HepG2 (cell line): ENCODE measurements around the gene QRICH2. TPM values are rescaled to one million over a fixed set of nuclear protein-coding genes. Genes with fewer than 3 reads are reported as not detected.

Source experiments
- ATAC-seq: fragments of 200-7000 bp; cut with Tn5 transposase; 3 replicates; pipeline ENCODE4 v1.9.1; 2020; ENCODE audit warnings: mild to moderate bottlenecking, moderate library complexity
- BruUV-seq: library from RNA; stranded (reverse); fragments of 400-500 nt; replicated peaks from 2 replicates; lab custom pipeline; 2021; lab: Mats Ljungman, UMichigan
- CTCF ChIA-PET: fragments of 300-600 bp; formaldehyde crosslinking; extraction: SDS; loops from one replicate; lab custom pipeline; 2021; ENCODE audit warnings: low total read pairs, inconsistent platforms, low intra/inter-chr PET ratio; lab: Yijun Ruan, JAX
- POLR2A ChIA-PET: fragments of 350-600 bp; sonication (Branson Sonifier 250); formaldehyde crosslinking; loops from one replicate; lab custom pipeline; 2020; ENCODE audit warnings: antibody characterized with exemption, inconsistent platforms; lab: Yijun Ruan, JAX
- DNase-seq: peaks from one replicate; pipeline ENCODE4 v3.0.0-alpha.2; 2015; ENCODE audit warnings: low spot score
- FAIRE-seq: peaks from 3 replicates; lab custom pipeline; 2011; peaks lifted over from hg19 to GRCh38; lab: Jason Lieb, UNC
- H2AFZ ChIP-seq: one replicate; pipeline ENCODE4 v1.6.1; 2011; ENCODE audit warnings: low read length, inconsistent platforms
- H3K27ac ChIP-seq: fragments of 300-600 bp; 3 replicates; pipeline ENCODE4 v1.8.0; 2011; ENCODE audit warnings: mixed run types, mild to moderate bottlenecking, mixed read lengths, low read length, inconsistent platforms; ENCODE audit not compliant: insufficient read depth; ENCODE audit errors: extremely low read length
- H3K27me3 ChIP-seq, 2 experiments: fragments of 200-600 bp in 1 of 2; 2 replicates in 1 of 2; 3 replicates in 1 of 2; pipeline versions ENCODE4 v1.6.0 to v1.8.0; 2011; ENCODE audit warnings: low read length in 2 of 2, mild to moderate bottlenecking in 2 of 2, moderate library complexity in 2 of 2, inconsistent platforms in 1 of 2; ENCODE audit not compliant: insufficient read depth in 2 of 2, control insufficient read depth in 1 of 2
- H3K36me3 ChIP-seq, 2 experiments: fragments of 200-600 bp in 1 of 2; replicated peaks in 1 of 2; 2 replicates in 1 of 2; 3 replicates in 1 of 2; pipeline versions ENCODE4 v1.5.1 to v1.8.0; 2011; ENCODE audit warnings: low read length in 2 of 2, inconsistent platforms in 1 of 2; ENCODE audit not compliant: insufficient read depth in 2 of 2, control insufficient read depth in 1 of 2
- H3K4me1 ChIP-seq: 2 replicates; pipeline ENCODE4 v1.5.1; 2012; ENCODE audit warnings: low read length, inconsistent platforms; ENCODE audit not compliant: insufficient read depth
- H3K4me2 ChIP-seq: 2 replicates; pipeline ENCODE4 v1.6.0; 2011; ENCODE audit warnings: low read depth, low read length, inconsistent platforms
- H3K4me3 ChIP-seq, 3 experiments: fragments of 200-600 bp in 1 of 3; sonication (generic), shearing (Covaris generic) in 1 of 3; replicated peaks in 1 of 3; 2 replicates each; pipeline ENCODE4 v1.5.1; 2011 to 2016; ENCODE audit warnings: low read length in 3 of 3, inconsistent platforms in 2 of 3, low read depth in 2 of 3, mild to moderate bottlenecking in 2 of 3, control low read depth in 1 of 3, mixed read lengths in 1 of 3; ENCODE audit not compliant: insufficient read depth in 1 of 3
- H3K79me2 ChIP-seq: one replicate; pipeline ENCODE4 v1.6.1; 2011; ENCODE audit warnings: low read length, inconsistent platforms; ENCODE audit not compliant: insufficient read depth
- H3K9ac ChIP-seq: 2 replicates; pipeline ENCODE4 v1.6.0; 2011; ENCODE audit warnings: mild to moderate bottlenecking, low read depth, low read length, inconsistent platforms; ENCODE audit not compliant: insufficient read depth
- H3K9me3 ChIP-seq: 2 replicates; pipeline ENCODE4 v1.5.1; 2012; ENCODE audit warnings: mild to moderate bottlenecking, low read length
- H4K20me1 ChIP-seq: 2 replicates; pipeline ENCODE4 v1.6.0; 2011; ENCODE audit warnings: inconsistent platforms, mild to moderate bottlenecking, low read length, moderate library complexity; ENCODE audit not compliant: insufficient read depth
- HNRNPK ChIP-seq: fragments of 200-400 bp; formaldehyde crosslinking; IDR thresholded peaks from 2 replicates; pipeline ENCODE4 v1.6.1; 2018; ENCODE audit warnings: low read length, low read depth, moderate library complexity, mild to moderate bottlenecking; ENCODE audit not compliant: poor library complexity, severe bottlenecking
- RBFOX2 ChIP-seq: fragments of 200-400 bp; formaldehyde crosslinking; IDR thresholded peaks from 2 replicates; pipeline ENCODE4 v1.6.1; 2017; ENCODE audit warnings: low read depth, mild to moderate bottlenecking, low read length
- SMARCC2 ChIP-seq: fragments of 450-650 bp; IDR thresholded peaks from 2 replicates; pipeline ENCODE4 v1.6.1; 2017; ENCODE audit warnings: antibody characterized with exemption, mild to moderate bottlenecking
- TBP ChIP-seq: sonication (generic); formaldehyde crosslinking; IDR thresholded peaks from 2 replicates; pipeline ENCODE4 v1.5.0; 2020; ENCODE audit warnings: missing genetic modification reagents
- ZNF567 ChIP-seq: sonication (generic); formaldehyde crosslinking; IDR thresholded peaks from 2 replicates; pipeline ENCODE4 v1.8.1; 2023; ENCODE audit warnings: mild to moderate bottlenecking, missing genetic modification reagents, borderline replicate concordance
- ZNF598 ChIP-seq: sonication (generic); formaldehyde crosslinking; IDR thresholded peaks from 2 replicates; pipeline ENCODE4 v1.5.1; 2020; ENCODE audit warnings: mild to moderate bottlenecking, missing genetic modification reagents, borderline replicate concordance
- ZNF672 ChIP-seq: sonication (generic); formaldehyde crosslinking; IDR thresholded peaks from 2 replicates; pipeline ENCODE4 v1.8.1; 2022; ENCODE audit warnings: missing genetic modification reagents
- ZNF768 ChIP-seq: sonication (generic); formaldehyde crosslinking; IDR thresholded peaks from 2 replicates; pipeline ENCODE4 v1.4.0; 2020; ENCODE audit warnings: missing genetic modification reagents
- ZNF790 ChIP-seq: sonication (generic); formaldehyde crosslinking; IDR thresholded peaks from 2 replicates; pipeline ENCODE4 v1.8.0; 2022; ENCODE audit warnings: missing genetic modification reagents, mild to moderate bottlenecking, borderline replicate concordance
- ZNF891 ChIP-seq: sonication (generic); formaldehyde crosslinking; IDR thresholded peaks from 2 replicates; pipeline ENCODE4 v1.5.0; 2020; ENCODE audit warnings: mild to moderate bottlenecking, missing genetic modification reagents
- WGBS: methylation state at CpG from one replicate; pipeline ENCODE4 v1.1.6; 2017; ENCODE audit warnings: low lambda C conversion rate; 5-methylcytosine and 5-hydroxymethylcytosine counted together
- in situ Hi-C: cut with HindIII; loops from 2 replicates; pipeline ENCODE4 v1.10.0; 2017; ENCODE audit warnings: low pct_unique_long_range_greater_than_20kb; ENCODE audit not compliant: extremely low pct_ligation_motif_present
- intact Hi-C: fragments of 100-400 bp; cut with micrococcal nuclease; formaldehyde crosslinking; loops from one replicate; pipeline ENCODE4 v1.10.0; 2022; ENCODE audit not compliant: unreplicated experiment
- polyA plus RNA-seq, 8 experiments: library from polyadenylated mRNA; depleted of rRNA in 3 of 8; stranded (reverse) in 7 of 8; unstranded in 1 of 8; fragments of >200 nt; fragmentation: Illumina TruSeq in 4 of 8; extraction: Trizol in 4 of 8; gene quantifications; 2 replicates each; pipeline versions ENCODE4 v1.2.1 to v1.2.3, GENCODE V29; 2011 to 2016; ENCODE audit warnings: low read depth in 4 of 8, missing spikeins in 1 of 8, mixed read lengths in 1 of 8; ENCODE audit not compliant: insufficient read depth in 1 of 8
- total RNA-seq, 5 experiments: library from RNA; depleted of rRNA; stranded (reverse); fragments of >200 nt; fragmentation: Illumina TruSeq; extraction: Trizol; gene quantifications; 2 replicates each; pipeline ENCODE4 v1.2.3, GENCODE V29; 2016; ENCODE audit warnings: low read depth in 1 of 5
- TF ChIP-seq, protein P1 (sequence below): sonication (generic); formaldehyde crosslinking; IDR thresholded peaks from 2 replicates; pipeline ENCODE4 v1.5.1; 2020; ENCODE audit warnings: mild to moderate bottlenecking, missing genetic modification reagents, moderate library complexity

The QRICH2 gene
- total and polyA plus RNA-seq, 2 of the 13 experiments (the other 11 are each of a cell fraction or from before 2014, with no cell fraction given): 3.7 to 5.7 TPM

DNA sequence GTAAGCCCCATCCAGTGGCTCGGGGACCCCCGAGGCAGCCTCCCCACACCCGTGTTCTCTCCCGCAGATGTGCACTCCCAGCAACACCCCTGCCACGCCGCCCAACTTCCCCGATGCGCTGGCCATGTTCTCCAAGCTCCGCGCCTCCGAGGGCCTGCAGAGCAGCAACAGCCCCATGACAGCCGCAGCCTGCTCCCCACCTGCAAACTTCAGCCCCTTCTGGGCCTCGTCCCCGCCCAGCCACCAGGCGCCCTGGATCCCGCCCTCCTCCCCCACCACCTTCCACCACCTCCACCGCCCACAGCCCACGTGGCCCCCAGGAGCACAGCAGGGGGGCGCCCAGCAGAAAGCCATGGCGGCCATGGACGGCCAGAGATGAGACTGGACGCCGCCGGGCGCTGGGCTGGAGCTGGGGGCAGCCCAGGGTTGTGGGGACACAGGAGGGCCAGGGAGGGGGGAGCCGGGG, 37.9 kb downstream of the QRICH2 start:
- intact Hi-C loops: loop anchor here (10.0 kb wide), 1 partner anchor 85 kb away; no protein-coding TSS in a partner anchor
- TF ChIP-seq HNRNPK: peak; percentile 27
- TF ChIP-seq SMARCC2: no peak
- no peak for TF ChIP-seq ZNF768 (CRISPR knock-in tag)
- peak; percentile 50; the same call in 1 of the 2 replicates for TF ChIP-seq RBFOX2
- no peak for TF ChIP-seq TBP
- POLR2A ChIA-PET: interaction anchor here (1.9 to 5.2 kb wide), 2 partner anchors 8 to 11 kb away, joined by 10 to 27 read pairs; no protein-coding TSS in a partner anchor

DNA sequence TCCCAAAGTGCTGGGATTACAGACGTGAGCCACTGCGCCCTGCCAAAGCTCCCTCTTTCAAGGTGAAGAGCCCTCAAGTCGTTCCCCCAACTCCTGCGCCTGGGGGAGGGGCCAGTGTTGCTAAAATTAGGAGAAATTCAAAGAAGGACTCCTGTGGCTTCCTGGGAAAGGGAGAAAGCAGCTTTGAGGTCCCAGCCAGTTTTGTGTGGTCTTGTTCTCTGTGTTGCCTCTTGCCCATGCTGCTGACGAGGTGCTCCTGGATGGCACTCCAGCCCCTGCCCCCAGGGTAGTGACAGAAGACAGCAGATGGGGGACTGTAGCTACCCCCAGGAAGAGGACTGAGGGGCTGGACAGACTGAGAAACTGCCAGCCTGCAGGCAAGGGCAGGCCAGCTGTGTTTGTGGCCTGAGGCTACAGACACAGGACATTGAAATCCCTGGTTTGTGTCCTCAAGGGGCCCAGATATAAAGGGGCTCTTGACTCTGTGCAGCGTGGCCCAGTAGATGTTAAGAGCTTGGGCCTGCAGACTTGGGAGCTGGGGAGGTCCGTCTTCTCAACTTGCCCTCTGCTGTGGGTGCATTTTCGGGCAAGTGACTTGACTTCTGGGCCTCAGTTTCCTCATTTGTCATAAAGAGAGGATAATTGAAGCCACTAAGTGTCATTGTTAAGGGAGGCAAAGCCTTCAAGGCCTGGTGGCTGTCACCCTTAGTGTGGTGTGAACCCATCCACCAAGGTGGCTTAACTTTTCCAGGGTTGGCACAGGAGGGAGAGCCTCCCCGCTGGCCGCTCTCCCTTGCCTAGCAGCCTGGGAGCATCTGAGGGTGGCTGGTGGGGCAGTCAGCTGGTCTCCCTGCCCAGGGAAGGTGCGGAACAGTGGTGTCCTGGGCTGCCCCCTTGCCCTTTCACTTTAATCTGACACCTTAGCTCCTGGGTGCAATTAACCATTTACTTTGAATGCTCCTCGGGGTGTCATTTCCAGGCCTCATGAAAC, 38.8 kb downstream of the QRICH2 start:
- H3K27ac ChIP-seq: no peak overlapping the region
- no peak overlapping the region for H2AFZ ChIP-seq
- POLR2A ChIA-PET: interaction anchor here (1.2 to 5.2 kb wide), 3 partner anchors 10 to 90 kb away, joined by 3 to 27 read pairs (median 4); no protein-coding TSS in a partner anchor
- H4K20me1 ChIP-seq: no peaks in the 10 kb centered on the region; the same call in 1 of the 2 replicates
- CTCF ChIA-PET: no interaction called here
- H3K9me3 ChIP-seq: no peaks in the 10 kb centered on the region
- 96% methylated on average over 11 of the region's 12 CpGs for WGBS
- H3K4me3 ChIP-seq: no peak overlapping the region
- peaks cover 8 to 12% of the 10 kb centered on the region in 2 experiments; a peak in 3 of 5 replicates for H3K36me3 ChIP-seq
- DNase-seq: no peak
- no TSS peak for BruUV-seq
- H3K79me2 ChIP-seq: peaks cover 25% of the 10 kb centered on the region
- H3K9ac ChIP-seq: no peak overlapping the region
- ATAC-seq: no peak
- intact Hi-C loops (no loop called here), in situ Hi-C loops (no loop called here)
- peaks cover 50% of the 10 kb centered on the region for H3K4me1 ChIP-seq
- FAIRE-seq: no peak
- H3K27me3 ChIP-seq: no peaks in the 10 kb centered on the region
- no peak overlapping the region for H3K4me2 ChIP-seq
- no peak for TF ChIP-seq ZNF790 (CRISPR knock-in tag)
- TF ChIP-seq, protein P1, sequence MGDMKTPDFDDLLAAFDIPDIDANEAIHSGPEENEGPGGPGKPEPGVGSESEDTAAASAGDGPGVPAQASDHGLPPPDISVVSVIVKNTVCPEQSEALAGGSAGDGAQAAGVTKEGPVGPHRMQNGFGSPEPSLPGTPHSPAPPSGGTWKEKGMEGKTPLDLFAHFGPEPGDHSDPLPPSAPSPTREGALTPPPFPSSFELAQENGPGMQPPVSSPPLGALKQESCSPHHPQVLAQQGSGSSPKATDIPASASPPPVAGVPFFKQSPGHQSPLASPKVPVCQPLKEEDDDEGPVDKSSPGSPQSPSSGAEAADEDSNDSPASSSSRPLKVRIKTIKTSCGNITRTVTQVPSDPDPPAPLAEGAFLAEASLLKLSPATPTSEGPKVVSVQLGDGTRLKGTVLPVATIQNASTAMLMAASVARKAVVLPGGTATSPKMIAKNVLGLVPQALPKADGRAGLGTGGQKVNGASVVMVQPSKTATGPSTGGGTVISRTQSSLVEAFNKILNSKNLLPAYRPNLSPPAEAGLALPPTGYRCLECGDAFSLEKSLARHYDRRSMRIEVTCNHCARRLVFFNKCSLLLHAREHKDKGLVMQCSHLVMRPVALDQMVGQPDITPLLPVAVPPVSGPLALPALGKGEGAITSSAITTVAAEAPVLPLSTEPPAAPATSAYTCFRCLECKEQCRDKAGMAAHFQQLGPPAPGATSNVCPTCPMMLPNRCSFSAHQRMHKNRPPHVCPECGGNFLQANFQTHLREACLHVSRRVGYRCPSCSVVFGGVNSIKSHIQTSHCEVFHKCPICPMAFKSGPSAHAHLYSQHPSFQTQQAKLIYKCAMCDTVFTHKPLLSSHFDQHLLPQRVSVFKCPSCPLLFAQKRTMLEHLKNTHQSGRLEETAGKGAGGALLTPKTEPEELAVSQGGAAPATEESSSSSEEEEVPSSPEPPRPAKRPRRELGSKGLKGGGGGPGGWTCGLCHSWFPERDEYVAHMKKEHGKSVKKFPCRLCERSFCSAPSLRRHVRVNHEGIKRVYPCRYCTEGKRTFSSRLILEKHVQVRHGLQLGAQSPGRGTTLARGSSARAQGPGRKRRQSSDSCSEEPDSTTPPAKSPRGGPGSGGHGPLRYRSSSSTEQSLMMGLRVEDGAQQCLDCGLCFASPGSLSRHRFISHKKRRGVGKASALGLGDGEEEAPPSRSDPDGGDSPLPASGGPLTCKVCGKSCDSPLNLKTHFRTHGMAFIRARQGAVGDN (CRISPR knock-in tag): peak; percentile 19; the same call in 1 of the 2 replicates
- 0 out of 2 replicates have a peak, but pooled peaks have one; percentile 25 for TF ChIP-seq ZNF598 (CRISPR knock-in tag)
- 0 out of 2 replicates have a peak, but pooled peaks have one; percentile 40 for TF ChIP-seq ZNF567 (CRISPR knock-in tag)
- no peak for TF ChIP-seq ZNF672 (CRISPR knock-in tag)
- 0 out of 2 replicates have a peak, but pooled peaks have one; percentile 13 for TF ChIP-seq ZNF891 (CRISPR knock-in tag)

More for the DNA sequence above, 37.9 kb downstream of the QRICH2 start:
- BruUV-seq: no TSS peak
- Histone ChIP-seq H2AFZ (no peak overlapping the region), H3K4me3 (no peak overlapping the region), H3K4me2 (no peak overlapping the region), H3K27me3 (no peaks in the 10 kb centered on the region), H3K9ac (no peak overlapping the region), H3K27ac (no peak overlapping the region), H3K79me2 (peaks cover 25% of the 10 kb centered on the region), H3K9me3 (no peaks in the 10 kb centered on the region), H3K4me1 (peaks cover 45% of the 10 kb centered on the region), H4K20me1 (no peaks in the 10 kb centered on the region; the same call in 1 of the 2 replicates), H3K36me3 (peaks cover 8 to 12% of the 10 kb centered on the region in 2 experiments; a peak in 3 of 5 replicates)
- no peak for ATAC-seq
- FAIRE-seq: no peak
- 98% methylated on average over 26 of the region's 26 CpGs for WGBS
- CTCF ChIA-PET: no interaction called here
- DNase-seq: no peak
- in situ Hi-C loops: no loop called here
